IPS-NIHi7 (cell line): ENCODE measurements around the gene TBCB.
A peak's percentile ranks its signal among the peaks of the same experiment; 100 is the strongest.
"Not testable (repeated sequence)": the region's sequence is repeated elsewhere in the genome, so short reads cannot be mapped to it uniquely, and the experiment has no call there.

ENCODE experiments used
- DNase-seq: peaks from one replicate; pipeline ENCODE4 v3.0.0; 2012; ENCODE audit warnings: mixed read lengths; ENCODE audit errors: extremely low spot score

Gene TBCB

DNA sequence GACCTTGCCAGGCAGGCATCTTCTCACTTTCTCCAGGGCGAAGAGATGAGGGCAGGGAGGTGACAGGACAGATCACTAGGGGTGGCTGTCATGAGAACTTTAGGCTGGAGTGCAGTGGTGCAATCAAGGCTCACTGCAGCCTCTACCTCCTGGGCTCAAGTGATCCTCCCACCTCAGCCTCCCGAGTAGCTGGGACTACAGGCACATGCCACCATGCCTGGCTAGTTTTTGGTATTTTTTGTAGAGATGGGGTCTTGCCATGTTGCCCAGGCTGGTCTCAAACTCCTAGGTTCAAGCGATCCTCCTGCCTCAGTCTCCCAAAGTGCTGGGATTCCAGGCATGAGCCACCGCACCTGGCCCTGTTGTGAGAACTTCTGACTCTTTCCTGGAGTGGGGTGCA, 19.6 kb downstream of the TBCB start:
- not testable (repeated sequence) for DNase-seq

DNA sequence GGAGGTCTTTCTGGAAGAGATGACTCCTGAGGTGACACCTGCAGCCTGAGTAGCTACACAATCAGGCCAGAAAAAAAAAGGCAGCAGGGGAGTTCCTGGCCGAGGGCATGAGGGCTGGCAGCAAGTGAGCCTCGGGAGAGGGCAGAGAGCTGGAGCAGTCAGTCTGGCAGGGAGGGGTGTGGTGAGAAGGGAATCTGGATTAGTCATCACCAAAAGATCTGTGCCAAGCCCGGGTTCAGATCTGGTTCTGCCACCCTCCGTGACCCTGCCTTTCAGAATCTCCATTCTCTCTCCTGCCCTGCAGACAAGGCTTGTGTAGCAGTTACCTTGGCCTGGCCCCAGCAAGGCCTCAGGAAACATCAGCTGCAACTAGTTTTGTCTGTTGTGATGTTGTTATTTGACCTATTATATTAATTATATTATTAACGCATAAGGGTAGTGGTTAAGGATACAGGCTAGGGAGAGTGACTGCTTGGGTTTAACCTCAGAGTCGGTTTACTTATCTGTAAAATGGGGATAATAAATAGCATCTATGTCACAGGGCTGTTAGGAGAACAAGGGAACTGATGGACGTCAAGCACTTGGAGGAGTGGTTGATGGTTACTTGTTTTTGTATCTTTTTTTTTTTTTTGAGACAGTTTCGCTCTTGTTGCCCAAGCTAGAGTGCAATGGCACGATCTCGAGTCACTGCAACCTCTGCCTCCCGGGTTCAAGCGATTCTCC, 21.9 kb downstream of the TBCB start:
- DNase-seq: no peak

DNA sequence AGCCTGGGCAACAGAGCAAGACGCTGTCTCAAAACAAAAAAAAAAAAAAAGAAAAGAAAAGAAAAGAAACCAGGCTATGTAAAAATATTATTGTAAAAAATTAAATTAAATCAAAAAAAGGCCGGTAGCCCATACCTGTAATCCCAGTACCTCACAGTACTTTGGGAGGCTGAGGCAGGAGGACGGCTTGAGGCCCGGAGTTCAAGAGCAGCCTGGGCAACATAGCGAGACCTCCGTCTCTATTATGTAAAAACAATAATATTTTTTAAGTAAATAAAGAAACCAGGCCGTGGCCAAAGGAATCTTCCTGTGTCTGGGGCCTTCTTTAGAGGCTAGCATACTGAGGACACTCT, 23.8 kb downstream of the TBCB start:
- no peak for DNase-seq

DNA sequence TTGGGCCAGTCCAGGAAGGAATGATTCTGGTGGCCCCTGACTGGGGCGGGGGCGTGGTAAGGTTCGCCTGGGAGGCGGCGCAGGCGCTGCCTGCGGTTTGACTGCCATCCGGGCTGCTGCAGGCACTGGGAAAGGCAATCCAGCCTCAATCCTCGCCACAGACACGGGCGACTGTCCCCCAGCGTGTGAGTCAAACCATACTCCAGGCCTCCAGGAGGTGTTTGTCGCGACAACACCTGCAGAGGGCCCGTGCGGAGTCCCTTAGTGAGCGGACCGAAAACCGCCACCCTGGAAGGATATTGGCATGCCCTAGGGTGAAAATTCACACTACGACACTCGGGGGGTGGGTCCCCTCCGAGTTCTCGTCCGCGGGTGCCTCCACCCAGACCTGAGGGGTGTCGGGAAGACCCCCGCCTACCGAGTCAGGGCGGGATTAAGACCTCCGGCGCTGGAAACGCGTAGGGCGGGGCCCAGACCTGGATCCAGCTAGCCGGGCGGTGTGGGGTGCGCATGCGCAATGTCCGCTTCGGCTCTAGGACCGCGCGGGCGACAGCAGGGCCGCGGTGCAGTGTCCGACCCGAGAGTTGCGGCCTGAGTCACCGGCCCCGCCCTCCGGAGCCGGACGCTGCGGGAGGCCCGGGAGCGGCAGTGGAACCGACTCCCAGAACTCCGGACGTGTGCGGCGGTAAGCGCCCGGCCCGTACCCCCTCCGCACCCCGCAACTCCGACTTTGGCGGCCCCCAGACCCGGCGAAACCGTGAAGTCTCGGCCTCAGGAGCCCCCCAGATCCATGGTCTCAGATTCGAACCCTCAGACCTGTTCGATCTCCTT, 24.4 kb downstream of the TBCB start, which contains the start of gene CAPNS1:
TSS of gene CAPNS1 (plus strand) at position 594 of the 831 bp plus-strand sequence. CDS start 946 bp downstream, outside the sequence.
- peak; percentile 96 for DNase-seq

DNA sequence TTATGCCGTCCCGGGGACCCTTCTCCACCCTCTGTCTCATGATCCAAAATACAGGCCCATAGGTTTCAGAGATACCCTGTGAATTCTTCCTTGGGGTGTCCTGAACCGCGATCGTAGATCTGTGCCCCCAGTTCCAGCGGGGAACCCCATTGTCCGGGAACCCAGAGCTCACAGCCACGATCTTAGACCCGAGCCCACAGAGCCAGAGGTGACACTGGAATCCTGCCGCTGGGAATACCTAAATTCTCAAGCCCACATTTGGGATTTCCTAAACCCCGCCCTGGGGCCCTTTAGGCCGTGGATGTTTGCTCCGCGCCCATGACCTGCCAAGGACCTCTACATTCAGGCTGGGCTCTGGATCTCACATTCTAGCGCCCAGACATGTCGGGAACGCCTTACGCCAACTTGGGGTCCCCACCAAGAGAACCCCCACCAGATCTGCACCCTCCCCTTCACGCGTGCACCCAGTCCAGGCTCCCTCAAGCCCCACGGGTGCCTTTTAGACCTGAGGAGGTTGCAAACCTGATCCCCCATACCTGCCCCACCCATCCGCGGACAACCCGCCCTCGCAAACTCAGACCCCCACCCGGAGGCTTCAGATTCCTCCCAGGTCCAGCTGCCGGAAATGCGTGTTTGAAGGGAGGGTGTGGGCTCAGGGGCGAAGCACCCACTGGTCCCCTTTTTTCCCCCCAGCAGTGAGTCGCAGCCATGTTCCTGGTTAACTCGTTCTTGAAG, 25.2 kb downstream of the TBCB start:
- DNase-seq: peak; percentile 79

DNA sequence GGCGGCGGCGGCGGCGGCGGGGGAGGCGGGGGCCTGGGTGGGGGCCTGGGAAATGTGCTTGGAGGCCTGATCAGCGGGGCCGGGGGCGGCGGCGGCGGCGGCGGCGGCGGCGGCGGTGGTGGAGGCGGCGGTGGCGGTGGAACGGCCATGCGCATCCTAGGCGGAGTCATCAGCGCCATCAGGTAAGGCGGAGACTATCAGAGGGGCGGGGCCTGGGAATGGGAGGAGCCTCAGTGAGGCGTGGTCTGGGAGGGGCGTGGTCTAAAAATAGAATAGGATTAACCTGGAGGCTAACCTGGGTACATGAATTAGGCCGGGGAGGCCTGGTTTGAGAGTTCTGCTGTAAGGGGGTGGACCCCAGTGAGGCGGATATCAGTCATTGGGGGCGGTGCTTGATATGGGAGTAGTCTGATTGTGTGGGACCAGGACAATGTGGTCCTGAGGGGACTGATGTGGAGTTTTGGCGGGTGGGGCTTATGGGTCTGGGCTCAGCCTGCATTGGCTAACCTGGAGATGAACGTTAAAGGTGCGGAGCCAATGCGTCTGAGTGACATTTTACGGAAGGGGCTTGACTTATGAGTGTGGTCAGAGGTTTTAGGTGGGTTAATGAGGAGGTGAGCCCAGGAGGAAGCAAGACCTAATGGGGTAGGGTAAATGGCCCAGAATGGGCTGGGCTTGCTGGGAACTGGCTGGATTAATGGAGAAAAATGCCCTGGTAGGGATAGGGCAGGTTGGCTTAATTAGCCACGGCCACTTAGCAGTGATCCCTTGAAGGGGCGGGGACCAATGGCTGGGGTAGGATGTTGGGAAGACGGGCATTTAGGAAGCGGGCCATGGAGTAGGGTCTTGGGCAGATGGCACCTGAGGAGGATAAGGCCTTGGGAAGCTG, 26.0 kb downstream of the TBCB start:
- DNase-seq: peak; percentile 91

DNA sequence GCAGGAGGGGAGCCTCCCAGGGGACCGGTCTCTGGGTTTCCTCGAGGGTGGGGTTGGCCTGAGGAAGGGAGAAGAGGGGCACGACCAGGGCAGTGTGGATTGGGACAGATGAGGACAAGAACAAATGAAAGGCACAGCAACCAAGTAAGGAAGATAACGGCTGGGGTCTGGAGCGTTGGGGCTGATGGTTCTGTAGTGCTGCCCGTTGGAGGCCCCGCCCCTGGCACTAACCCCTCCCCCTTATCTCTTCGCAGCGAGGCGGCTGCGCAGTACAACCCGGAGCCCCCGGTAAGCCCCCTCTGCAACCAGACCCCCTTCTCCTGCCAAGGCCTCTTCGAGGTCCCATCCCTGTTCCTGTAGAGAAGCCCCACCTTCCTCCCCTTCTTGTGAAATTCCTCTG, 26.8 kb downstream of the TBCB start:
- DNase-seq: no peak

DNA sequence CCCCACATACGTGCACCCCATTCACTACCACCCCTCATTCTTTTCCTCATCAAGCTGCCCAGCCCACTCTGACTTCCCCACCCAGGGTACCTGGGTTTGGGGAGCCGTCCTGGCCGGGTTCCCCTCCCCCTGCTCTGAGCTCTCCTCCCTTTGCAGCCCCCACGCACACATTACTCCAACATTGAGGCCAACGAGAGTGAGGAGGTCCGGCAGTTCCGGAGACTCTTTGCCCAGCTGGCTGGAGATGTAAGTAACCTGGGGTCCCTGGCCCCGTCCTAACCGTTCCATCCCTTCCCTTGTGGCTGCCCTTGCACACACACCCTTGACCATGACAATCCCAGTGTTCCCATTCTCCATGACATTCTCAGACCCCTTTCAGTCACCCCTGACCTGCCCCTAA, 27.2 kb downstream of the TBCB start:
- no peak for DNase-seq

DNA sequence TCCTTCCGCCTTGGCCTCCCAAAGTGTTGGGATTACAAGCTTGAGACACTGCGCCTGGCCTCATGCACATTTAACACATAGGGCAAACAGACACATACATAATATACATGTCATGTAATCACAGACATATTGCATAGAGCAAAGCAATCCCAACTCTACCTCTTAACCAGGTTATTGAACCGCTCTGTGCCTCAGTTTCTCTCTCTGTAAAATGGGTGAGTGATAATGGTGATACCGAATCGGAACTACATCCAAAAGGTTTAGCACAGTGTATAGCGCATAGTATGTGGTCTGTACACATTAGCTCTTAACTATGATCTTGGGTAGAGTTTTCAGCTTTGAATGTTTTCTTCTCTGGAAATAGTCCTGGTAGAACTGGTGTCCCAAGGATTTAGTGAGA, 29.4 kb downstream of the TBCB start:
- no peak for DNase-seq

DNA sequence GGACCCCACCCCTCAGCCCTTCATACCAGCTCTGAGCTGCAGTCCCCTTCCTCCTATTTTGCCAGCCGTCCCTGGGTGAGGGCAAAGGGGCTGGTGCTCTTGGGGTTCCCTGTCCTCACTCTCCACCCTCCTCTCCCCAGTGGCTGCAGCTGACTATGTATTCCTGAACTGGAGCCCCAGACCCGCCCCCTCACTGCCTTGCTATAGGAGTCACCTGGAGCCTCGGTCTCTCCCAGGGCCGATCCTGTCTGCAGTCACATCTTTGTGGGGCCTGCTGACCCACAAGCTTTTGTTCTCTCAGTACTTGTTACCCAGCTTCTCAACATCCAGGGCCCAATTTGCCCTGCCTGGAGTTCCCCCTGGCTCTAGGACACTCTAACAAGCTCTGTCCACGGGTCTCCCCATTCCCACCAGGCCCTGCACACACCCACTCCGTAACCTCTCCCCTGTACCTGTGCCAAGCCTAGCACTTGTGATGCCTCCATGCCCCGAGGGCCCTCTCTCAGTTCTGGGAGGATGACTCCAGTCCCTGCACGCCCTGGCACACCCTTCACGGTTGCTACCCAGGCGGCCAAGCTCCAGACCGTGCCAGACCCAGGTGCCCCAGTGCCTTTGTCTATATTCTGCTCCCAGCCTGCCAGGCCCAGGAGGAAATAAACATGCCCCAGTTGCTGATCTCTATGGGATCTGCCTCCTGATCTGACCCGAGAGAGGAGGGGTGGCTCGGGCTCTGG, 34.6 kb downstream of the TBCB start:
- no peak for DNase-seq

DNA sequence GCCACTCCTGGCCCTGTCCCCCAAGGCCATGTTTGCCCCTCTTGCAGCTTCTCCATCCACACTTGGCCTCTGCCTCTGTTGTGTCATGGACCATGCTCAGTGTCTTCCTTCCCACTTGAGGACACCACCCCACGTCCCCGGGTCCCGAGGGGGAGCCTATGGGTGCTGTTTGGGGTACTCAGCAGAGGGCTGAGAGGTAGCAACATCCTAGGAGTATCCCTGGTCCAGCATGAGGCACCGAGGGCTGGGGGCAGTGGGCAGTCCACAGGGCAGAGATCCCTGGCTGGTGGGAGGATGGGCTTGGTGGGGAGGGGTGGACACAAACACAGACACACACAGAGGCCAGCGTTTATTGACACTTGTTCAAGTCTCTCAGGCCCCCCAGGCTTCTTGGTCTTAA, 35.3 kb downstream of the TBCB start:
- DNase-seq: no peak

DNA sequence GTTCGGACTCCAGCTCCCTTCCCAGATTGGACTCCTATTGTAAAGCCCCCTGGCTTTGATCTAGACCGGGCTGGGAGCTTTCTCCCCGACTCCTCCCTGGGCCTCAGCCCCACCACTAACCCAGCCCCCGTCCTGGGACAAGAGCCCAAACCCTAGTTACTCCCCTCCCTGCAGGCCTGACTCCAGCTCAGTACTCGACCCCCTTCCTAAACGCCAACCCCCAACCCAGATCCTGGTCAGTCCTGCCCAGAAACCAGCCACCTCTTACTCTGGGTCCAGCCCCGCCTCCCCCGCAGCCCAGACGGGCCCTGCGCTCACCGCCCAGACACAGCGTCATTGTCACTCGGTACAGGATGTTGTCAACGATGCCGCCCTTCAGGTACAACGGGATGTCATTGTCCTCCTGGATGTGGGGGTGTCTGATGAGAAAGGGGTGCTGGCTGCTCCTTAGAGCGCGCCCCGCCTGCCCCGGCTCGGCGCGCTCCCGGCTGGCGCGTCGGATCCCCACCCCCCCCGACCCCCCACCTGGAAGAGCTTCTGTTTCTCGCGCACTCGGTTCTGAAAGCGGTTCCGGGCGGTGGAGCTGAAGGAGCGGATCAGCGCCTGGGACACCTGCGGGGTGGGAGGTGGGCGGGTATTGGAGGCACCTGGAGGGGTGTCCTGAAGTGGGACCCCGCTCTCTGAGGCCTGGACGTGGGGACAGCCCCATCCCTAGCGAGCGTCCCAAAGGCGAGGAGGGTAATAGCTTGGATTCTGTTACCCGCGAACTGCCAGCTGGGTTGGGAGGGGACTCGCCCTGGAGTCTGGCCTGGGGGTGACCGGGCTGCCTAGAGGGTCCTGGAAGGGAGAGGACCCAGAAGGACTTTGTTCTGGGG, 36.1 kb downstream of the TBCB start:
- peak; percentile 64 for DNase-seq

DNA sequence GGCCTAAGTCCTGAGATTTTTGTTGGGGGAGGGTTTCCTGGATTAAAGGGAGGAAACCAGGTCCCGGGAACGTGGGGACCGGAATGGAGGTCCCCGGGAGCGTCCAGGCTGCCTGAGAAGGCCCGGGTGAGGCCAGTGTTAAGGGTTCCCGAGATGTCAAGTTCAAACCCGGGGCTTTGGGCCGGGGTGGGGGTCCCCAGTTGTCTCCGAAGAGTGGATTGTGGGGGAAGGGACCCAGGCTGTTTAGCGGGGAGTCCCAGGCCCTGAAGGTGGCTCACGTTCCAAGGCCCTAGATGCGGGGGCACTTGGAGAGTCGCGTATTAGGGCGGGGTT, 36.7 kb downstream of the TBCB start:
- DNase-seq: no peak

DNA sequence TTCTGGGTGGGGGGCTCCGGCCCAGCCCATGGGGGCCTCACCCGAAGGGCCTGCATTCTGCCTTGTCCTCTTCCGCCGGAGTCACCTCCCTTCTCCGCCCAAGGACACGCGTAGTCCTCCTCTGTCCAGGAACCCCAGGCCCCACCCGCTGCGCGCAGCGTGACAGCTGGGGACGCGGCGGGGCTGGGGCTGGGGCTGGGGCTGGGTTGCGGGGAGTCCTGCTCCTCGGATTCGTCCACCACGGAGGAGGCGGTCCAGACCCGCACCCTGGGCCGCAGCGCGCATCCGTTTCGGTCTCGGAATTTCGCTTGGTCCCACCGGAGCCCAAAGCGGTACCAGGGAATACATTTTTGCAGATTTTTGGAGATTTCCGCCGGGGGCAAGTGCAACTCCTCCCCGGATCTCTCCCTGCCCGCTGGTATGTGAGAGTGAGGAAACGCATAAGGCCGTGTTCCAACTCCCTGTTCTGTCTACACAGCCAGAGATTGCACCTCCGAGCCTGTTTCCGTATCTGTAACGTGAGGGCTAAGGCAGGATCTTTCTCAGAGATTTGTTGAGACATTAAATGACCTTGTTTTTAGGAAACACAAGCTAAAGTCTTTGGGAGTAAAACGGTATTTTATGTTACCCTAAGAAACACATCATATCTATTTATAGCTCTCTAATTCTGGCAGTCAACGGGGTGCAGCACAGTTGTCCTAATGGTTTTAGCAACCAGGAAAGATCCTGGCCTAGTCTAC, 37.3 kb downstream of the TBCB start, which contains the start of gene COX7A1:
TSS of gene COX7A1 (minus strand) at position 96 of the 740 bp plus-strand sequence. CDS start at position 56, 40 bp downstream.
- DNase-seq: no peak

DNA sequence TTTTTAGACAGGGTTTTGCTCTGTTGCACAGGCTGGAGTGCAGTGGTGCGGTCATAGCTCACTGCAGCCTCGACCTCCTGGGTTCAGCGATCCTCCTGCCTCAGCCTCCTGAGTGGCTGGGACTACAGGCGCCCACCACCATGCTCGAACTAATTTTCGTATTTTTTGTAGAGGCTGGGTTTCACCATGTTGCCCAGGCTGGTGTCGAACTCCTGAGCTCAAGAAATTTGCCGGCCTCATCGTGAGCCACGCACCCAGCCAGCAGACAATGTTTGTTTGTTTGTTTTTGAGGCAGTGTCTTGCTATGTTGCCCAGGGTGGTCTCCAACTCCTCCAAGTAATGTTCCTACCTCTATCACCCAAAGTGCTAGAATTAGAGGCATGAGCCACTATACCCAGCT, 37.9 kb downstream of the TBCB start:
- no peak for DNase-seq

DNA sequence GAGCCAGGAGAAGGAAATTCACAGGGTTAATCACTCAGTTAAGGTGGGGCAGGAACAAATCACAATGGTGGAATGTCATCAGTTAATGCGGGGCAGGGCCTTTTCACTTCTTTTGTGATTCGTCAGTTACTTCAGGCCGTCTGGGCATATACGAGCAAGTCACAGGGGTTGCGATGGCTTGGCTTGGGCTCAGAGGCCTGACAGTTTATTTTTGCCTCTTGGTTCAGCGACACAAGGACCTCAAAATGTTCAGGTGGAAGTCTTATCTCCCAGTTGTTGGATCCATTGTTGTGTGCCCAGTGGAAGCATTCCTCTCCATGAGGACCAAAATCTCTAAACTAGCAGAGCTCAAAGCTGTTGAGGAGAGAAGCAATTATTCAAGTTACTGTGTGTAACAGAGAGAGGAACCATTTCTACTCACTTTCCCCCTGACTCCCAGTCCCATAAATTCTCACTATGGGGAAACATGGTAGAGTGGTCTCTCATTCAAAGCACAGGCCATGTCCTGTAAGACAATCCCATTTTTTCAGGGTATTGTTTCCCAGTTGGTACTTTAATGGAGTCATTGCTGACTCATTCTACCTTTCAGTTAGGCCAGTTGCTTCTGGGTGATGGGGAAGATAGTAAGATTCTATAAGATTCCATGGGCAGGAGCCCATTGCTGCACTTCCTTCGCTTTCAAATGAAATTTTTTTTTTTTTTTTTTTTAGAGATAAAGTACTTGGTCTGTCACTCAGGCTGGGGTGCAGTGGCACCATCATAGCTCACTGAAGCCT, 45.7 kb downstream of the TBCB start:
- DNase-seq: no peak

DNA sequence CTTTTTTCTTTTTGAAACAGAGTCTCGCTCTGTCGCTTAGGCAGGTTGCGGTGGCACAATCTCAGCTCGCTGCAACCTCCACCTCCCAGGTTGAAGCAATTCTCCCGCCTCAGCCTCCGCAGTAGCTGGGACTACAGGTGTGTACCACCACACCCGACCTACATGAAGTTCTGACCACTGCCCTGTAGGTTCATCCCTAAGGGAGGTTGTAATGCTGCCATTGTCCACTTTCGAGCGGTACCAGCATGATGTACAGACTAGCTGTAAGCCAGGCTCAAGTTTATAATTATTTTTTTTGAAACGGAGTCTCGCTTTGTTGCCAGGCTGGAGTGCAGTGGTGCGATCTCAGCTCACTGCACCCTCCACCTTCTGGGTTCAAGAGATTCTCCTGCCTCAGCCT, 48.5 kb downstream of the TBCB start:
- DNase-seq: no peak

DNA sequence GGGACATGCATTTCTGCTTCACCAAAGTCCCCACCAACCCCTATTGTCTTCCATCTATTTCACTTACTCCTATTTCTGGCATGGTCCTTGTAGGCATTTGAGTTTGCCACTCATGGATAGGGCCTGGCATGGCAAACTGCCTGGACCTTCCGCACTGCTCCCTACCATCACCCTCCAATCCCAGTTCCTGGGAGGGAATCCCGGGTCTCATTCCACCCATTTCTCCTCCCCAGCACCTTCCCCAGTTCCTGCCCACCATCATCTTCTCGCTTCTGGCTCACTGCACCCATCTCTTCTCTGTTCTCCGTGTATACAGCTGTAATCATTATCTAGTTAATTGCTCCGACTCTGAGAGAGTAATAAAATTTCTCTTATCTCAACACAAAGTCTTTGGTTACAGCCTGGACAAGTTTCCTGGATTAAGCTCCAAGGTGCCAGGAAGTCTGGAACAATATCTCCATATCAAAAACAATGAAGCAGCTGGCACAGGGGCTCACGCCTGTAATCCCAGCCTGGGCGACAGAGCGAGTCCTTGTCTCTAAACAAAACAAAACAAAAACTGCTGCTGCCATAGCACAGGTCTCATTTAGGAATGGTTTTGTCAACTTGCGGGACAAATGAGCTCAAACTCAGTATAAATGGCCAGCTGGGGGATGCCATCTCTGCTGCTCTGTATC, 54.0 kb downstream of the TBCB start:
- no peak for DNase-seq
